ENCODE results near the gene TLR10.

TLR10 gene

DNA sequence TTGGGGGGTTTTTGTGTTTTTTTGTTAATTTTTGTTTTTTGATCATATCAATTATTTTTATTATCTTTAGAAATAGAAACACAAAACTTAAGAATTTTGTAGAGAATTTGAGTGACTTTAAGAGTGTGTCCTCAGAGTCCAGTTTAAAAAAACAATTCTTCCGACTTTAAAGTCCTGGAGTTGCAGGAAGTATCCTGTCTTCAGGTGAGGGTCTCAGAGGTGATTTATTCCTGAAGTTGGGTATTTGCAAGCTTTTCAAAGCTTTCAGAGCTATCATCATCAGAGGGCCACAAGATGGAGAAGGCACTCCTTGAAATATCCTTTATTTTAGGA, 23.0 kb downstream of the TLR10 start:
- DNase-seq: no peak
- no peaks in the 10 kb centered on the region for H3K27me3 ChIP-seq (ENCODE audit: insufficient read depth, low read depth, severe bottlenecking)
- TF ChIP-seq, protein P1, sequence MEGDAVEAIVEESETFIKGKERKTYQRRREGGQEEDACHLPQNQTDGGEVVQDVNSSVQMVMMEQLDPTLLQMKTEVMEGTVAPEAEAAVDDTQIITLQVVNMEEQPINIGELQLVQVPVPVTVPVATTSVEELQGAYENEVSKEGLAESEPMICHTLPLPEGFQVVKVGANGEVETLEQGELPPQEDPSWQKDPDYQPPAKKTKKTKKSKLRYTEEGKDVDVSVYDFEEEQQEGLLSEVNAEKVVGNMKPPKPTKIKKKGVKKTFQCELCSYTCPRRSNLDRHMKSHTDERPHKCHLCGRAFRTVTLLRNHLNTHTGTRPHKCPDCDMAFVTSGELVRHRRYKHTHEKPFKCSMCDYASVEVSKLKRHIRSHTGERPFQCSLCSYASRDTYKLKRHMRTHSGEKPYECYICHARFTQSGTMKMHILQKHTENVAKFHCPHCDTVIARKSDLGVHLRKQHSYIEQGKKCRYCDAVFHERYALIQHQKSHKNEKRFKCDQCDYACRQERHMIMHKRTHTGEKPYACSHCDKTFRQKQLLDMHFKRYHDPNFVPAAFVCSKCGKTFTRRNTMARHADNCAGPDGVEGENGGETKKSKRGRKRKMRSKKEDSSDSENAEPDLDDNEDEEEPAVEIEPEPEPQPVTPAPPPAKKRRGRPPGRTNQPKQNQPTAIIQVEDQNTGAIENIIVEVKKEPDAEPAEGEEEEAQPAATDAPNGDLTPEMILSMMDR (IDR thresholded peaks at IDR 0.05; ENCODE audit: low read depth, low read length): no peak
- H3K27ac ChIP-seq: no peak overlapping the region
- no peak overlapping the region for H3K4me3 ChIP-seq (ENCODE audit: low read depth, low read length)
- no peaks in the 10 kb centered on the region for H3K36me3 ChIP-seq
- H3K9me3 ChIP-seq (ENCODE audit: severe bottlenecking): no peaks in the 10 kb centered on the region

GRCh38 chr4:38759113-38759789, 23.5 kb downstream of the TLR10 start:
- no peak overlapping the region for H3K27ac ChIP-seq
- DNase-seq: peak; percentile 50

DNA sequence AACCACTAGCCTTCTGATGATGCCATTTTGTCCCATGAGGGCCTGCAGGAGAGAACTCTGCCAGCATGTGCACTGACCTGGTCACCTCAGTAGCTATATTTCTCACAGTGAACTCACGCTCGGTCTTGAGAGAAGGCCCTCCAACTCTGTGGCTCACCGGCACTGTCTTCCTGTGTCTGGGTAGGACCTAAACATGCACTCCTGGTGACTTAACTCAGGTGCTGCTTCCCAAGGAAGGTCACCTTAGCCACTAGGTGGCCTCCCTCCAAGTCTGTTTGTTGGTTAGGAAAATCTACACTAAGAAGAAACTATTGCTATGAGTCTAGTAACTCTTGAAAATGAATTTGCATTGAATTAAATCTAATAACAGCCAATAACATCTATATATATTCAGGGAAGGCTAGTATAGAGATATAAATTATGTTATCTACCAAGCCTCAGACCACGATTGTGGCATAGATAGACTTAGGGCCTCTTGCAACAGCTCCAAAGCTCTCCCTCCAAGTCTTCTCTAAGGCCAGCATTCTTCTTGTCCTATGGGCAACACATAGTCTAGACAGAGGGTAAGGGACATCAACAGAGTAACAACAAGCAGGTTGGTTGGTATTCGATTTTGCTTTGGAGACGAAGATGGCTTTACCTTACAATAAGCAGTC, 24.7 kb downstream of the TLR10 start:
- Histone ChIP-seq H3K27ac (no peak overlapping the region), H3K4me3 (ENCODE audit: low read depth, low read length) (no peak overlapping the region), H3K36me3 (no peaks in the 10 kb centered on the region), H3K9me3 (ENCODE audit: severe bottlenecking) (no peaks in the 10 kb centered on the region), H3K27me3 (ENCODE audit: insufficient read depth, low read depth, severe bottlenecking) (no peaks in the 10 kb centered on the region)
- TF ChIP-seq, protein P1 (IDR thresholded peaks at IDR 0.05; ENCODE audit: low read depth, low read length): peak; percentile 69
- DNase-seq: peak; percentile 33

More at GRCh38 chr4:38759113-38759789, 23.5 kb downstream of the TLR10 start:
- Histone ChIP-seq H3K9me3 (ENCODE audit: severe bottlenecking) (no peaks in the 10 kb centered on the region), H3K36me3 (no peaks in the 10 kb centered on the region), H3K27me3 (ENCODE audit: insufficient read depth, low read depth, severe bottlenecking) (no peaks in the 10 kb centered on the region), H3K4me3 (ENCODE audit: low read depth, low read length) (no peak overlapping the region)
- TF ChIP-seq, protein P1 (IDR thresholded peaks at IDR 0.05; ENCODE audit: low read depth, low read length): peak; percentile 66

- peaks cover 1% of the 10 kb centered on the region for H3K9me3 ChIP-seq (ENCODE audit: severe bottlenecking)
- no peaks in the 10 kb centered on the region for H3K27me3 ChIP-seq (ENCODE audit: insufficient read depth, low read depth, severe bottlenecking)
- TF ChIP-seq, protein P1 (IDR thresholded peaks at IDR 0.05; ENCODE audit: low read depth, low read length): no peak
- no peak overlapping the region for H3K27ac ChIP-seq
- H3K36me3 ChIP-seq: no peaks in the 10 kb centered on the region
- no peak for DNase-seq
- no peak overlapping the region for H3K4me3 ChIP-seq (ENCODE audit: low read depth, low read length)
Observed at GRCh38 chr4:38752941-38753806, 29.6 kb downstream of the TLR10 start.

DNA sequence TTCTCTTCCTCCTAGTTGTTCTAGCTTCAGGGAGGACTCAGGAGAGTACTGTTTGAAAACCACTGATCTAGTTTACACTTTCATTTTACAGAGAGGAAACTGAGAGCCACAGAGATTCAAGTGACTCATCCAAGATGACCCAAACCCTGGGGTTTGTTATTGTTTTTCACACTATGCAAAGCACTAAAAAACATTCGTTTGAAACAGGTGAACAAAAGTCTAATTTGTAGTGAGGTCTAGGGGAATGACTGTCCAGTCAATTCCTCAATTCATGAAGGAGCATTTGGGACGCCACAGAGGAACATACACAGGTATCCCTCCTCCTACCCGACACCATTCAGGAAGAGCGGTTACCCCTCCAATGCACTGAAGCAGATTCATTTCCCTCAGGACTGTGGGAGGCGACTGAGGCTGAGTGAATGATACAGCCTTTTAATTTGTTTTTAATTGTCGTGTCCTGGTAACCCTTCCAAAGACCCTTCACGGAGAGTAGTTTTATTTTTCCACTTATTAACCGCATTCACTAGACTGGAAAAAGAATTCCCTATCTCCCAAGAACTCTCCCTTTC, 30.3 kb downstream of the TLR10 start:
- Histone ChIP-seq H3K27ac (no peak overlapping the region), H3K9me3 (ENCODE audit: severe bottlenecking) (peaks cover 6% of the 10 kb centered on the region), H3K27me3 (ENCODE audit: insufficient read depth, low read depth, severe bottlenecking) (no peaks in the 10 kb centered on the region), H3K36me3 (no peaks in the 10 kb centered on the region), H3K4me3 (ENCODE audit: low read depth, low read length) (no peak overlapping the region)
- TF ChIP-seq, protein P1 (IDR thresholded peaks at IDR 0.05; ENCODE audit: low read depth, low read length): no peak
- DNase-seq: no peak

Measured in WERI-Rb-1 (cell line).